Measurements from ENCODE around the gene C2CD2.
"Not testable (repeated sequence)": the region's sequence is repeated elsewhere in the genome, so short reads cannot be mapped to it uniquely, and the experiment has no call there.

The C2CD2 gene

GRCh38 chr21:41956926-41957729 is 3.3 kb upstream of the C2CD2 start:
- peak; percentile 32 to 37 for DNase-seq

DNA sequence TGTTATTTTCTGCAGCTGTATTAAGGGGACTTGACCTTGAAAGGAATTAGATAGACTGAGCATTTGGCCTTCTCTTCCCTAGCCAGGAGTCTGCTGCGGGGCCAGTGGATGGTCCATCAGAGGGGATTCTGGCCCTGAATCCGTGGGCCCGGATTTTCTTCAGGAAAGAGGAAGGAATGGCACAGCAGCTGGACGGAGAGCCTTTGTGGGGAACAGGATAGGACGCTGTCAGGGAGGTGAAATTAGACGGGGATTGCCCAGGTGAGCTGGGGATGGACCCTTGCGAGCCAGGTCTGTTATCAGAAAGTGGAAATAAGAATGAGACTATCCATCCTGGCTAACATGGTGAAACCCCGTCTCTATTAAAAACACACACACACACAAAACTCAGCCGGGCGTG is 1.7 kb upstream of the C2CD2 start:
- DNase-seq, result no peak

- DNase-seq, result no peak
These were observed 1.1 kb upstream of the C2CD2 start for GRCh38 chr21:41954654-41955499.

DNA sequence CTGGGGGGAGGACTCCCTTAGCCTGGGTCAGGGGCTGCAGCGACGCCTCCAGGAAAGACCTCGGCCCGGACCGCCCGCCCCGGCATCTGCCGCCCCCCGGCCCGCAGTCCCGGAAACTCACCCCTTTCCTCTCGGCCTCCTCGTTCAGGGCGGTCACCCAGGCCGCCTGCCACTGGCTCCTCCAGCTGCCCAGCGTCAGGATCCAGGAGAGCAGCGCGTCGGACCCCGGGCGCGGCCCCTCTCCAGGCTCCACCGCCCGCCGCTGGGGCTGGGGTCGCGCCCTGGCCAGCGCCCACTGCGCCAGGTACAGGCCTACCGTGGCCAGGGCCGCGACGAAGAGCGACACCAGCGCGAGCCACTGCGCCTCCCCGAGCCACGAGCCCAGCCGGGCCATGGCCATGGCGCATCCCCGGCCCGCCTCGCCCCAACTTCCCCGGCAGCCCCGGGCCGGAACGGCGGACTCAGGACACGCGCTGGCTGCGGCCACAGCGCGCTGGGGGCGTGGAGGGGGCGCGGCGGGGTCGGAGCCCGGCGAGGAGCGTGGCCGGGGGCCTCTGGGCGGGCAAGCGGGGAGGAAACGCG is 478 bp downstream of the C2CD2 start:
- no peak for DNase-seq

- no peak for DNase-seq
These were observed 1.1 kb downstream of the C2CD2 start for GRCh38 chr21:41952568-41953248.

DNA sequence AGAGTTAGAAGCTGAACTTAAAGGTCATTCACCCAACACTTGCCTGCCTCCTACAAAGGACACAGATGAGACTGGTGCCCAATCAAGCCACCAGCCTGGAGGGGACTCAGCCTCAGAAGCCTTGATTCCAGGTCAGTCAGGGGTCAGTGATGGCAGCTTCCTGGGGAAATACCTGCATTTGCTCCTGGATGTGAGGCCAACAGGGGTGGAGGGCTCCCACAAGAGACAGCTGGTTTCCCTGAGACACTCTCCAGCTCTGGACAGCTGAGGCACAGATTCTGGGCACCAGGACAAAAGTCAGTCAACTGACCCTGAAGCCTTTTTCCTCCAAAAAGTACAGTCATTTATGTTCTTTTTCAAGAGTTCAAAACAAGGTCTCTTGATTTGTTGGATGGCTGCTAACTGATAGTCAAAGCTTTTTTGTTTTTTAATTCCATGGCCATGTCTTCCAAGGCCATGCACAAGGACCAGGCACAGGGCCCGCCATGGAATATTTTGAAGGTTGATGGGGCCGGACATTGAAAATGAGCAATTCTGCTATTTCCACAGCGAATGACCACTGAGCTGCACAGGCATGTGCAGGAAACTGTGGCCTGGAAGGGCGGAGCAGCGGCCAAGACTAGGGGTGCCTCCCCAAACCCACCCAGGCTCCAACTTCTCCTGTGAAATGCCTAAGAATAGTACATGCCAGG is 1.8 kb downstream of the C2CD2 start:
- no peak for DNase-seq

DNA sequence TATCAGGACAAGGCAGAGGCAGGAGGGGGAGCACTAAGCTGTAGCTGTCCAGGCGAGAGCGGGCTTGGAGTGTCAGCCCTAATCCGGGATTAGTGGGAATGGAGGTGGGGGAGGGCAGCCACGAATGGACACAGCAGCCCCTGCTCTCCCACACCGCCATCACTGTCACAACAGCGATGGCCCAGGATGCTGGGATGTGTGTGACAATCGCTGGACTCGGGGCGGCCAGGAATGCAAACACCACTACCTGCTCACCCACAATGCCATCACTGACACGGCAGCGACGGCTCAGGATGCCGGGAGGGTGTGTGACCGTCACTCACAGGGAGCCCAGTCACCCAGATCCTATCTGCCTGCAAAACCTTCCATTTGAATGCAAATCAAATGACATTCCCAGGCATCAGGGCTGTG is 2.9 kb downstream of the C2CD2 start:
- no peak for DNase-seq

DNA sequence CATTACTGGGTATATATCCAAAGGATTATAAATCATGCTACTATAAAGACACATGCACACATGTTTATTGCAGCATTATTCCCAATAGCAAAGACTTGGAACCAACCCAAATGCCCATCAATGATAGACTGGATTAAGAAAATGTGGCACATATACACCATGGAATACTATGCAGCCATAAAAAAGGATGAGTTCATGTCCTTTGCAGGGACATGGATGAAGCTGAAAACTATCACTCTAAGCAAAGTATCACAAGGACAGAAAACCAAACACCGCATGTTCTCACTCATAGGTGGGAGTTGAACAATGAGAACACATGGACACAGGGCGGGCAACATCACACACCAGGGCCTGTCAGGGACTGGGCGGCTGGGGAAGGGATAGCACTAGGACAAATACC is 4.2 kb downstream of the C2CD2 start:
- not testable (repeated sequence) for DNase-seq

DNA sequence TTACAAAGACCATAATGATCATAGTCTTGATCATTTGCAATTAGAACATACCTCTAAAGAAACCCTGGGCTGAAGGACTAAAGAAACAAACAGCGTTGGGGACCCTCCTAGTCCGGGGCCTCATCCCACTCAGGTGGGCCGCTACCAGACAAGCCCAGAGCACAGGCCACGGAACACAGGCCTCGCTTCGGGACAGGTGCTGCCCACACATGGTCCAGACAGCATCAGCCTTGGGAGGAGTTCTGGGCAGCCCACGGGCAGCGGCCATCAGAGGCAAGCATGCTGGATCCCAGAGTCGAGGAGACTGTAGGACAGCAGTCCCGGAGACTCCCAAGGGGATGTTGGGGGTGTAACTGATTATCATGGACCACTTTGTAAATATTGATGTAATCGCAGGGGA is 4.9 kb downstream of the C2CD2 start:
- DNase-seq, result no peak

DNA sequence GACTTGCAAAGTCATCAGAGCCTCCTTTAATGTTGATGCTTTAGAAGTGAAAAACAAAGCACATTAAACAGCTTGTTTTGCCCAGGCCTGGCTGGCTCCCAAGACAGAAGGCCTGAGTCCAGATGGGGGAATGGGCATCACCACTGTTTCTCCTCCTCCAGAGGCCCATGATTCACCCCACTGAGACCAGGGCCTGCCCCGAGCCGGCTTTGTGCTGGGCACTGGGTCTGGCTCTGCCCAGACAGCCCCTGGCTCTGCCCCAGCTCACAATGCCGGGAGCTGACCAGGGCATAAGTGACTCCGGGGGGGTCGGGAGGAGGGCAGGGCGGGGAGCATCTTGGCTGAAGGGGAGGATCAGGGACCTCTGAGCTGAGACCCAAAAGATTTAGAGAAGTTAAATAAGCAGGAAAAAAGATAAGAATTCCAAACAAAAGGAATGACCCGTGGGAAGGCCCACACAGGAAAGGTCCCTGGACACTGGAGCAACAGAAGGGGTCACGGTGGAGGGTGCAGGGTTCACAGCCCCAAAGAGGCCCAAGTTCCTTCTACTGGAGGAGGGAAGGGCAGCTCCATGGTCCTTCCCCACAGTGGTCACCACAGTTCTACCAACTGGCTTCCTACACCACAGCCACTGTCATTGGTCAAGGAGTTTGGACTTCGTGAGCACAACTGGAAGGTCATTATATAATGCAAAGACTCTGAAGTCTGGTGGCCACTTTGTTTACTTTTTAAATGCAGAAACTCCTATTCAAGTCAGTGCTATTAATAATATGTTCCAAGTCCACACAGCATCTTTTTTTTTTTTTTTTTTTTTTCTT is 5.5 kb downstream of the C2CD2 start:
- DNase-seq, result no peak

DNA sequence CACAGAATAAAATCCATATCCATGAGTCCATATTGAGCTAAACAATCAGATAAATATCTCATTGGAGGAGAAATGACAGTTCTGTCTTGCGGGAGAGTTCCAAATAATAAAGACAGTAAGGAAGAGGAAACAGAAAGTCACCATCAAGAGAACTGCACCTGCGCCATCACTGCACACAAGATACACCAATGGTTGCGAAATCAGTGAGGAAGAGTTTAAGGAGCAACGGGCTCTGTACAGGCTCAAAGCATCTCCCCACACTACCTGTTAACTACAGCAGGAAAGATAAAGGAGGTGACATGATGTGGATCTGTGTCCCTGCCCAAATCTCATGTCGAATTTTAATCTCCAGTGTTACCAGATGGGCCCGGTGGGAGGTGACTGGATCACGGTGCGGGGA is 7.8 kb downstream of the C2CD2 start:
- no peak for DNase-seq

GRCh38 chr21:41943851-41944250 is 10.0 kb downstream of the C2CD2 start:
- DNase-seq, result no peak

DNA sequence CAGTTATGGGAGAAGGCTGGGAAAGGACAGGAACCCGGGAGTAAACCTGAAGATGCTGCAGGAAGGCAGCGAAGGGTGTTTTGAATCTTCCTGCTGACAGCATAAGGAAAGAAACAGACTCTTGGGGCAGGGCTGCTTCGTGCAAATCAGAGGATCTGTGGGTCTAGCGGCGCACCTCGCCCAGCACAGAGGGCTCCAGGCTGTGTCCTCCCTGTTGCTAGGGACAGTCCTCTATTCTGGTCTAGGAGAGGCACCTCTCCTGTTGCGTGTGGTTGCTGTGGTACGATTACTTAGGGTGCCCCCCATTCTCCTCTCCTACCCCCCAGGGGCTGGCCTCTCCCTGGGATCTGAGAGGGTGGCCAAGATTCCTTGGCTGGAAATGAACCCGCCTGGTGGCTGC is 11.4 kb downstream of the C2CD2 start:
- DNase-seq, result no peak

DNA sequence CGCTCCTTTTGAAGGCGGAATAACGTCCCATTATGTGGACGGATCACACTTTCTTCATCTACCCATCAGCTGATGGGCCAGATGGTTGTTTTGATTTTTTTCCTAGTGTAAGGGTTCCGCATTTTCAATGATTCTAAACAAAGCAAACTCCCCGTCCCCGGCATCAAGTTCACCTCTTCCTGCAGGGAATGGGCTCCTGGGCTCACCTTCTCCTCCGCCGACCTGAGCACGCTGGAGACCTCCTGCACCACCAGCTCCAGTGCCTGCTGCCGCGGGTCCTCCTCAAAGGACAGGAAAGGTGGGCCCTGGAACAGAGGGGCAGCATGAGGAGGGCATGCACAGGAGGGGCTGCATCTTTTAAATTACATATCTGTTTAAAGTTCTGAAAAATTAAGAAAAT is 11.9 kb downstream of the C2CD2 start:
- no peak for DNase-seq

- no peak for DNase-seq
These were observed 13.4 kb downstream of the C2CD2 start for GRCh38 chr21:41940431-41940830.

GRCh38 chr21:41939391-41939790 is 14.4 kb downstream of the C2CD2 start:
- no peak for DNase-seq

GRCh38 chr21:41933313-41934079 is 20.3 kb downstream of the C2CD2 start:
- DNase-seq, result peak; percentile 12 to 31

DNA sequence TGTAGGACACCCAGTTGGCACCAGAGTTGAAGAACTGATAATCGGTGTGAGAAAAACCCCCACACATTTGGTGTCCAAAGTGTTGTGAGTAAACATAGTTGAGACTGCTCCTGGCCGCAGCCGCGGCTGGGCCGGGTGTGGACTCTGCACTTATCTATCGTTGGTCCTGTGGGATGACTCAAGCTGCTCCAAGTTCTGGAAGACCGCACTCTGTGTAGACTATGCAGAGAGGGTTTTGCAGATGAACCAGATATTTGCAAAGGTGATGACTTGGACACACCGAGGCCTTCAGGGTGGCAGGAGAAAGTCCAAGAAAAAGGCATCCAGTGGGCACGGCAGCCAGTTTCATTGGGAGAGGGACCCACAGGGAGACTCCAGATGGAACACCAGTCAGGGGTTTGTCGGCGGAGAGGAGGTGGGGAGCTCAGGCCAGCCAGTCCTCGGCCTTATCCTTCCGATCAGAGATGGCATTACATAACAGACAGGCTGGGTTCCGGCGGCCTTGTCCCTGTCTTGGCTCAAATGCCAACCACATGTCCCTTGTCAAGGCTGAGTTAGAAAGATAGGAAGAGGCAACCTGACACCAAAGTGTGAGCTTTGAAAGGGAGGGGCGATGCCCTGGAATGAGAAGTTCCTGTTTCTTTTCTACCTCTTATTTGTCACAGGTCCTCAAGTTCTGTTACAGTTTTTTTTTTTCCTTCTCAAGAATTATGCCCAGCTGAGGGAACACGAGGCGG is 21.1 kb downstream of the C2CD2 start:
- DNase-seq, result peak; percentile 81 to 83

DNA sequence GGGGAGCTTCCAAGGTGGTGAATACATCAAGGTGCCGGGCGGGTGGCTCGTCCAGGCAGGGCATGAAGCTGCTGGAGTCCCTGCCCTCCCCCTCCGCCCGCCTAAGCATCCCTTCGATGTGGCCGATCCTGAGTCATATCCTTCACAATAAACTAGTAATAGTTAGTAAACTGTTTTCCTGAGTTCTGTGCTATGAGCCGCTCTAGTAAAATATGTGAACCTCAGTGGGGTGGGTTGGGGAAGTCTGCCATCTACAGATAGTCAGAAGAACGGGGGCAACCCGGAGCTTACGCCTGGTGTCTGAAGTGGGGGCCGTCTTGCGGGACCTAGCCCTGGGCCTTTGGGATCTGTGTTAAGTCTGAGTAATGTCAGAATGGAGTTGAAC is 21.6 kb downstream of the C2CD2 start:
- DNase-seq, result peak; percentile 1 to 17

DNA sequence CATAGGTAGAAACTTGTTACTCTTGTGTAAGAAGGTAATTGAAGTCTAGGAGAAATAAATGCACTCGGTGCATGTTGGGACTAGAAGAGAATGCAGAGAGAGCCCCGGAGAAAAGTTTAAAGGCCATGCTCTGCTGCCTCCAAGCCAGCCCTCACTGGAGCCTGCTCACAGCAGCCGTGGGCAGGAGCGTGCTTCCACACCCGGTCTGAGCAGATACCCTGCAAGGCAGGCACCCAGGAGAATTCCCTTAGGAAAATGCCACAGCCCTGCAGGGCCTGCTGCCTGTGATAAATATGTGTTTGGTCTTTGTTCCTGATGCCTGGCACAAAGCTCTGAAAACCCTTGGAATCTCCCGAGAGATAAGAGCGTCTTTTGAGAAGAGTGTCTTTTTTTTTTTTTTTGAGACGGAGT is 22.8 kb downstream of the C2CD2 start:
- DNase-seq, result no peak
